HG03103 (cell line): ENCODE measurements around the gene CYB5A.
"Not testable (repeated sequence)": the region's sequence is repeated elsewhere in the genome, so short reads cannot be mapped to it uniquely, and the experiment has no call there.

Experiments
- ATAC-seq: cut with Tn5 transposase; IDR thresholded peaks from one replicate; pipeline ENCODE4 v1.9.1; 2021; ENCODE audit warnings: low read depth; ENCODE audit not compliant: unreplicated experiment

CYB5A gene

DNA sequence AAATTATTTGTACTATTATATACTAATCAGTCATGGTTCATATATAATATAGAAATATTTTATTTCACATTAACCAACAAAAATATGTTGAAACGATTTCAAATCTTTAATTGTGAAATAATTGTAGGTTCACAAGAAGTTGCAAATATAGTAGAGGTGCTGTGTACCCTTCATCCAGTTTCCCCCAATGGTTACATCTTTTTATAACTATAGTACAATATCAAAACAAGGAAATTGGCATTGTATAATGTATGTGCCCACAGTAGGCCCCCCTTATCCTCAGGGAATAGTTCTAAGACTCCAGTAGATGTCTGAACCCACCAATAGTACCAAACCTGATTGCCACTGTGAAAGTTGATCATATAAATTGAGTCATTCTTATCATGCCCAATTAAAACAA lies 7.4 kb upstream of the CYB5A start:
- ATAC-seq = no peak

DNA sequence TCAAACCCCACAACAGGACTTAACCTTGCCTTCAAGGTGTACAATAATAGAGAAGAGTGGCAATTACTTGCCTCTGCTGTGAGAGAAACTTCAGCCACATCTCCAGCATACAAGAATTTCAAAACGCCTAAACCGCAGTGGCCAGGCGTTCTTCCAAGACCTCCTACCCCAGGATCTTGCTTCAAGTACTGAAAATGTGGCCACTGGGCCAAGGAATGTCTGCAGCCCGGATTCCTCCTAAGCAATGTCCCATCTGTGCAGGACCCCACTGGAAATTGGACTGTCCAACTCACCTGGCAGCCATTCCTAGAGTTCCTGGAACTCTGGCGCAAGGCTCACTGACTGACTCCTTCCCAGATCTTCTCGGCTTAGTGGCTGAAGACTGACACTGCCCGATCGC lies 2.8 kb upstream of the CYB5A start:
- no peak for ATAC-seq

DNA sequence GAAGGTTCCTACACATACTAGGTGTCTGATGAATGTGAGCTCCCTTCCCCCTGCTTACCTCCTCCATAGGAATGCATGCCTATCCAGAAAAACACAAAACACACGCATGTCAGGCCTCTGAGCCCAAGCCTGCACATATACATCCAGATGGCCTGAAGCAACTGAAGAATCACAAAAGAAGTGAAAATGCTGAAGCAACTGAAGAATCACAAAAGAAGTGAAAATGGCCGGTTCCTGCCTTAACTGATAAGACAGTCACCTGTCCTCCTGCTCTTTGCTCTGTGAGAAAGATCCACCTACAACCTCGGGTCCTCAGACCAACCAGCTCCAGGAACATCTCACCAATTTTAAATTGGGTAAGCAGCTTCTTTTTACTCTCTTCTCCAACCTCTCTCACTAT lies 1.2 kb upstream of the CYB5A start:
- ATAC-seq = not testable (repeated sequence)

- no peak for ATAC-seq
These were observed 737 bp upstream of the CYB5A start for GRCh38 chr18:74292541-74292858.

DNA sequence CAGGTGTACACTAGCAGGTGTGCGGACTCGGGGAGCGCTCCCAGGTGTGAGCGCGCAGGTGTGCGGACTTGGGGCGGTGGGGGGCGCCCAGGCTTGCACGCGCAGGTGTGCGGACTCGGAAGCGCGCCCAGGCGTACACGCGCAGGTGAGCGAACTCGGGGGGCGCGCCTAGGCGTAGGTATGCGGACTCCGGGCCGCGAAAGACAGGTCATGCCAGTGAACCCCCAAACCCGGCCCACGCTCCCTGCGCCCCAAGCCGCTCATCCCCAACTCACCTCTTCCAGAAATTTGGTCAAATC lies 342 bp downstream of the CYB5A start:
- no peak for ATAC-seq

GRCh38 chr18:74290794-74291471 lies 830 bp downstream of the CYB5A start:
- no peak for ATAC-seq

GRCh38 chr18:74290021-74290420 lies 1.7 kb downstream of the CYB5A start:
- ATAC-seq = no peak

DNA sequence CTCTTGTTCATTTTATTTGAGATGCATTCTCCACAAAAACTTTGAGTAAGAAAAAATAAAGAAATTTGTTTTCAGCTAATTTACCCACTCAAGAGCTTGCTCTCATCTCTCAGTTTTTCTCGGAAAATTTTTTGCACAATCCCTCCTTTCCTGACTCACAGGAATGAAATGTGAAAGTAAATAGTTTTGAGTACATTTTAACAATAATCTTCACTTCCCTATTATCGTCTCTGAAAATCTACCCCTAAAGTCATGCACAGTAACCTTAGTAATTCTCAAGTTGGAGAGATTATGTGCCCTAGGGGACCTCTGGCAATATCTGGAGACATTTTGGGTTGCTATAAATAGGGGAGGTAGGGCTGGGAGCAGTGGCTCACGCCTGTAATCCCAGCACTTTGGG lies 2.6 kb downstream of the CYB5A start:
- no peak for ATAC-seq

GRCh38 chr18:74288730-74289129 lies 3.0 kb downstream of the CYB5A start:
- no peak for ATAC-seq

- ATAC-seq = no peak
These were observed 3.7 kb downstream of the CYB5A start for GRCh38 chr18:74288041-74288440.

DNA sequence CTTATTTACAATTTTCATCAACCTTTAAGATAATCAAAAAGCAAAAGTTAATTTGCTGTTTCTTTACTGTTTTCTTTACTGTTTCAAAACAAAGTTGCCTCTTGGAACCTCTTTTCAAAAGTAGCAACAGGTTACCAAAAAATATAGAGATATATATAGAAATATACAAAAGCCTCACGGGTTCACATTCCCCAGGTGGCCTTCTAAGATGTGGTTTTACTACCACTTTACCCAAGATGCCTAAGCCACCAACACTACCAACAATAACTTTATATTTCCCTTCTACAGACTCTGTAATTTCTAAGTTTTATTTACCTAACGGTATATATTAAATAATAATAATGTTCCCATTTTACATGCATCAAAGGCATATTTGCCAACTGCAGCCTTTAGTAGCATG lies 4.9 kb downstream of the CYB5A start:
- no peak for ATAC-seq

GRCh38 chr18:74286106-74286855 lies 5.5 kb downstream of the CYB5A start:
- ATAC-seq = no peak

GRCh38 chr18:74285583-74285982 lies 6.2 kb downstream of the CYB5A start:
- not testable (repeated sequence) for ATAC-seq

GRCh38 chr18:74284980-74285355 lies 6.8 kb downstream of the CYB5A start:
- ATAC-seq = no peak

DNA sequence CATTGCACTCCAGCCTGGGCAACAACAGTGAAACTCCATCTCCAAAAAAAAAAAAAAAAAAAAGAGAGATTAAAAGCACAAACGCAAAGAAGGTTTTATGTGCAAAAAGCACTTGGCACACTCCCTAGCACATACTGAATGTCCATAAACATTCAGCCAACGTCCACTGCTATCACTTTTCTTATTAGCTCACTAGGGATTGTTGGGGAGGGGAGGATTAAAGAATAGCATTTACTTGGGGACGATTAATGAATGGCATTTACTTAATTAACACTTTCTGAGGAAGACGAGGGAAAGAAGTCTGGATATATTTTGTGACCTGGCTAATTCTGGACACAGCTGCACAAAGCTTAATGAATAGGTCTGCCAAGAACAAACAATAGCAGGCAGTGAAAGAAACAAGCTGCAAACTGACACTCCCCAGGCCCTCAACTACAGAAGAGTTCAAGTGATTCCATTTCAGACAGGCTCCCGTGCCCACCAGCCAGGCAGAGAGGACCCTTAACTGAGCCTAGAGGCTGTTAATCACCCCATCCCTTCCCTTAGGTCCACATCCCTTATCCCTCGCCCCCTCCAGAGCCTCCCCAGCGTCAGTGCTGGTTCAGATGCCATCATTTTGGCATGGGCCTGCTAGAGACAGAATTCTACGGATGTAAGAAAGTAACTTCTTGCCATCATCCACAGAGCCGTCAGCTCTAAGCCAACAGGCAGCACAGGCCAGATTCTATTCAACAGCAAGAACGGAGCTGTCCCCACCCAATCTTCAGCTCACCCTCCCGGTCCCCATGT lies 7.4 kb downstream of the CYB5A start:
- no peak for ATAC-seq

DNA sequence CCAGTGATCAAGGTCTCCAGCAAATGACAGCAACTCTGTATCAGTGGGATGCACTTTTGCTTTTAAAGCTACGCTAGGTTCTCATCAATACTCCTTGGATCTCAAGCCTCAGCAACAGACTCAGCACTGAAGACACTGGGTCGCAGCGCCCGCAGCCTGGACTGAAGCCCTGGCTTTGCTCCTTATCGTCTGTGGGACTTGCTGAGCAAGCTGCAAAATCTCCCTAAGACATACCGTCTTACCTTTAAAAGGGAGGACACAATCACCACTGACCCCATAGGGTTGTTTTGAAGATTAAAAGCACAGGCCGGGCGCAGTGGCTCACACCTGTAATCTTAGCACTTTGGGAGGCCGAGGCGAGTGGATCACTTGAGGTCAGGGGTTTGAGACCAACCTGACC lies 8.1 kb downstream of the CYB5A start:
- ATAC-seq = no peak

GRCh38 chr18:74282755-74283554 lies 8.8 kb downstream of the CYB5A start:
- no peak for ATAC-seq

DNA sequence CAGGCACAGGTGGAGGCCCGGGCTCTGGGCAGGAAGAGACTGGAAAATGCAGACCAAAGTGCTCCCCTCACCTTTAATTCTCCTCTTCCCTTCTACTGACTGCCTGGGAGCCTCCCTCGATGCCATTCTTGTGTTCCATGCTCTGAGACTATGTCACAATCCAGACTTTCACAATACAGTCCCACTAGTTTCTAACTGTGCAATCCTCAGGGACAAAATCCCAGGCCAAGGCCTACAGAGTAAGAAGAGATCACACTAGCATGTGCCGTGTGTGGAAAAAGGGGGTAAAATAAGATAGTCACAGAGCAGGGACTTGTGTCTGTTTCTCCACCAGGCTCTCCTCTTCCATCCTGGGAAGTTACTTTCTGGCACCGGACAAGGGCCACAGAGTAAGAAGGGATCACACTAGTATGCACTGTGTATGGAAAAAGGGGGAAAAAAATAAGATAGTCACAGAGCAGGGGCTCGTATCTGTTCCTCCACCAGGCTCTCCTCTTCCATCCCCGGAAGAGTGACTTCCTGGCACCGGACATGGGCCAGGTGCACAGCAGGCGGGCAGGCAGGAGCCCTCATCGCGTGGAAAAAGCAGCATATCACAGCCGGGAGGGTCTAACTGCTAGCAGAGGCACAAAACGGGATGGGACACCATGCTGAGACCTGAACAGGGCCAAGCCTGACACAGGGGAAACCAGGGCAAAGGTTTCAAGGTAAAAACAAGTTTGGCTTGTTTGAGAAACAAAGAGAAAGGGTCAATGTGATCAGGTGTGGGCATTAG lies 9.6 kb downstream of the CYB5A start:
- ATAC-seq = no peak

DNA sequence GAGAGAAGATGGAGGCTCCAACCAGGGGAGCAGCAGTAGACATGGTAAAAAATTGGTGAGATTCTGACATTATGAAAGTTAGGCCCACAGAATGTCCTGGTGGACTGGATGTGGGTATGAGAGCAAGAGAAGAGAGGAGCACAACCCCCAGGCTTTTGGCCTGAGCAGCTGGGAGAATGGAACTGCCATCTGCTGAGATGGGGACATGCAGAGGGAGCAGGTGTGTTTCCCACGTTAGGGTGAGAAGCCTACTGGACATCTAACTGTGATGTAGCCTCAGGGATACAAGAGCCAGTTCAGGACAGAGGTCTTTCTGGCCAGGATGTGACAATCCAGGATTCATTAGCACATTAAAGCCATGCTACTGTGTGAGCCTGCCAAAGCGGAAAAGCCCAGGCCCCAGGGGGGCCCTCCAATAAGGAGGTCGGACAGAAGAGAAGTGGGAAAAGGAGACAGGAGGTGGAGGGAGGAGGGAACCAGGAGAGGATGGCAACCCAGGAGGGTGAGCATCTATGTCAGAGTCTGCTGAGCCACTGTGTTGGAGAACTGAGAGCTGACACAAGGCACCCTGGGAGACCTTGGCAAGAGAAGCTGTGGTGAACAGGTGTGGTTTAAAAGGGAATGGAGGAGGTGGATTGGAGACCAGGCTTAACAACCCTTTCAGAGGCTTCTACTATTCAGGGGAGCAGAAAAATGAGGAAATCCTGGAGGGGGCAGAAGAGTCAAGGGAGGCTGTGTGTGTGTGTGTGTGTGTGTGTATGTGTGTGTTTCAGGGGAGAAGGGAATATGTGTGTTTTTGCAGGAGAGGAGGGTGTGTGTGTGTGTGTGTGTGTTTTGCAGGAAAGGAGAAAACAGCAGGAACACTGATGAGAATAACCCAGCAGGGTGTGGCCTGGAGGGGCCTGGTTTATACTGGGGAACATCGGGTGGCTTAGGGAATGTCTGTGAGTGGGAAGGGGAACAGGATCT lies 10.5 kb downstream of the CYB5A start:
- ATAC-seq = no peak
